Stomach smooth muscle (tissue), 2 donors: ENCODE data around the gene GRM5.
"Not testable (repeated sequence)": the region's sequence is repeated elsewhere in the genome, so short reads cannot be mapped to it uniquely, and the experiment has no call there.

Experiments used
- H3K27ac ChIP-seq: one replicate; pipeline ENCODE4 v1.7.0; 2013; ENCODE audit warnings: mild to moderate bottlenecking, low read length, inconsistent platforms
- H3K27me3 ChIP-seq, 2 donors: one replicate each; pipeline ENCODE4 v1.7.0; 2013; ENCODE audit warnings: low read length in 2 of 2; ENCODE audit not compliant: insufficient read depth in 2 of 2, control insufficient read depth in 1 of 2
- H3K36me3 ChIP-seq, 2 donors: one replicate each; pipeline ENCODE4 v1.7.0; 2013; ENCODE audit warnings: low read length in 2 of 2; ENCODE audit not compliant: control insufficient read depth in 2 of 2, insufficient read depth in 2 of 2
- H3K4me1 ChIP-seq: one replicate; pipeline ENCODE4 v1.7.0; 2013; ENCODE audit warnings: low read length; ENCODE audit not compliant: control insufficient read depth, insufficient read depth
- H3K4me3 ChIP-seq, 2 donors: one replicate each; pipeline ENCODE4 v1.7.0; 2013; ENCODE audit warnings: low read length in 2 of 2
- H3K9ac ChIP-seq, 2 donors: one replicate each; pipeline ENCODE4 v1.7.0; 2013; ENCODE audit warnings: low read length in 2 of 2, mild to moderate bottlenecking in 1 of 2
- H3K9me3 ChIP-seq, 2 donors: one replicate each; pipeline ENCODE4 v1.7.0; 2013; ENCODE audit warnings: low read length in 2 of 2; ENCODE audit not compliant: control insufficient read depth in 2 of 2
- donor health status: healthy.
- donor health status: Pancreatic carcinoma.

The GRM5 gene

GRCh38 chr11:89052220-89052619 lies 13.6 kb downstream of the GRM5 start:
- Histone ChIP-seq H3K27me3 (no peaks in the 10 kb centered on the region), H3K4me3 (no peak overlapping the region), H3K9ac (no peak overlapping the region), H3K27ac (no peak overlapping the region), H3K4me1 (no peaks in the 10 kb centered on the region), H3K36me3 (no peaks in the 10 kb centered on the region), H3K9me3 (no peaks in the 10 kb centered on the region)

GRCh38 chr11:89047159-89047558 lies 18.6 kb downstream of the GRM5 start:
- not testable (repeated sequence) for H3K4me1 ChIP-seq, H3K9ac ChIP-seq, H3K36me3 ChIP-seq, H3K27me3 ChIP-seq, H3K27ac ChIP-seq, H3K9me3 ChIP-seq, H3K4me3 ChIP-seq

GRCh38 chr11:89043861-89044588 lies 21.8 kb downstream of the GRM5 start:
- not testable (repeated sequence) for H3K36me3 ChIP-seq, H3K9me3 ChIP-seq, H3K9ac ChIP-seq, H3K27me3 ChIP-seq, H3K27ac ChIP-seq, H3K4me1 ChIP-seq, H3K4me3 ChIP-seq

GRCh38 chr11:89029671-89030070 lies 36.1 kb downstream of the GRM5 start:
- H3K36me3 ChIP-seq, H3K27ac ChIP-seq, H3K9me3 ChIP-seq: not testable (repeated sequence)

GRCh38 chr11:89021339-89021738 lies 44.4 kb downstream of the GRM5 start:
- Histone ChIP-seq H3K27ac (no peak overlapping the region), H3K4me1 (no peaks in the 10 kb centered on the region), H3K36me3 (no peaks in the 10 kb centered on the region), H3K9ac (no peak overlapping the region), H3K4me3 (no peak overlapping the region), H3K9me3 (no peaks in the 10 kb centered on the region), H3K27me3 (no peaks in the 10 kb centered on the region)

More at GRCh38 chr11:89029671-89030070, 36.1 kb downstream of the GRM5 start:
- not testable (repeated sequence) for H3K27me3 ChIP-seq, H3K9ac ChIP-seq, H3K4me3 ChIP-seq, H3K4me1 ChIP-seq

GRCh38 chr11:89019827-89020547 lies 45.8 kb downstream of the GRM5 start:
- H3K27me3 ChIP-seq, H3K4me3 ChIP-seq, H3K36me3 ChIP-seq, H3K4me1 ChIP-seq, H3K9ac ChIP-seq, H3K27ac ChIP-seq, H3K9me3 ChIP-seq: not testable (repeated sequence)

GRCh38 chr11:89016214-89016613 lies 49.6 kb downstream of the GRM5 start:
- Histone ChIP-seq H3K36me3 (no peaks in the 10 kb centered on the region), H3K4me1 (no peaks in the 10 kb centered on the region), H3K27me3 (no peaks in the 10 kb centered on the region), H3K27ac (no peak overlapping the region), H3K9ac (no peak overlapping the region), H3K4me3 (no peak overlapping the region), H3K9me3 (no peaks in the 10 kb centered on the region)

GRCh38 chr11:89015614-89016013 lies 50.2 kb downstream of the GRM5 start:
- no peak overlapping the region for H3K4me3 ChIP-seq
- no peaks in the 10 kb centered on the region for H3K27me3 ChIP-seq
- no peaks in the 10 kb centered on the region for H3K4me1 ChIP-seq
- H3K9me3 ChIP-seq = no peaks in the 10 kb centered on the region
- no peaks in the 10 kb centered on the region for H3K36me3 ChIP-seq
- H3K9ac ChIP-seq = no peak overlapping the region
- no peak overlapping the region for H3K27ac ChIP-seq

GRCh38 chr11:89000852-89001251 lies 64.9 kb downstream of the GRM5 start:
- H3K4me1 ChIP-seq, H3K27ac ChIP-seq, H3K9me3 ChIP-seq, H3K4me3 ChIP-seq, H3K27me3 ChIP-seq, H3K36me3 ChIP-seq, H3K9ac ChIP-seq: not testable (repeated sequence)

GRCh38 chr11:88979641-88980040 lies 86.1 kb downstream of the GRM5 start:
- Histone ChIP-seq H3K9ac (no peak overlapping the region), H3K27ac (no peak overlapping the region), H3K9me3 (no peaks in the 10 kb centered on the region), H3K27me3 (no peaks in the 10 kb centered on the region), H3K4me1 (no peaks in the 10 kb centered on the region), H3K36me3 (no peaks in the 10 kb centered on the region), H3K4me3 (no peak overlapping the region)

- H3K9ac ChIP-seq, H3K27me3 ChIP-seq, H3K27ac ChIP-seq, H3K36me3 ChIP-seq, H3K4me3 ChIP-seq, H3K9me3 ChIP-seq, H3K4me1 ChIP-seq: not testable (repeated sequence)
Observed at GRCh38 chr11:88978992-88979391, 86.8 kb downstream of the GRM5 start.
